ENCODE results near the gene COL25A1.

COL25A1 gene

DNA sequence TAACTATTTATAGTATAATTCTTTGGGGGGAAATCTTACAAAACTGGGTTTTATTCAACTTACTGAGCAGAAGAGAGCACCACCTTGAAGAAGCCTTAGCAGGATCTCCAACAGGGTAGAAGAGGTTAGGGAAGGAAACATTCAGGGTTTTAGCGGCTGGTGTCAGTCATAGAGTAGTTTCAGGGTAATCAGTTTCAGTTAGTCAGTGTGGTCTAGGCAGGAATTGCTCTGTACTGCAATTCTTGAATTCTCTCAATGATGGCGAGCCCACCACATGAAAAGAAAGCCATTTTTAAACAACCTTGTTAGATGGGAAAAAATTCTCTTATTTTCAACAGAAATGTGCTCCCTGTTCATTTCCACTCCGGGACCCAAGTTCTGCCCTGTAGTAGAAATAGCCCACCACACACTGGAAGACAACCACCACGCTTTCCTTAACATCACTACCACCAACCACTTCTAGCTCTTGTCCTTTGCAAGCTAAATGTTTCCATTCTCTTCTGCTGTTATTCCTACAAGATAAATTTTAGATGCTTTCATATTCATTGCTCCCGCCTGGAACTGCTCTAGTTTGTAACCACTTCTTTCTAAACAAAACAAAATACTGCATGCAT is 25.9 kb downstream of the COL25A1 start:
- in situ Hi-C loops (cut with HindIII; ENCODE audit: low pct_unique_long_range_greater_than_20kb, low sequenced_read_pairs): no loop called here
- DNase-seq (ENCODE audit: low read depth in 1 of 2, low spot score in 1 of 2): no peak
- no peak for TF ChIP-seq JUND (IDR thresholded peaks at IDR 0.05; ENCODE audit: low read depth)

- no peak for TF ChIP-seq JUND (IDR thresholded peaks at IDR 0.05; ENCODE audit: low read depth)
- DNase-seq (ENCODE audit: low read depth in 1 of 2, low spot score in 1 of 2): no peak
- in situ Hi-C loops (cut with HindIII; ENCODE audit: low pct_unique_long_range_greater_than_20kb, low sequenced_read_pairs): no loop called here
These were observed 27.3 kb downstream of the COL25A1 start for GRCh38 chr4:109275066-109275745.

- no peak for TF ChIP-seq JUND (IDR thresholded peaks at IDR 0.05; ENCODE audit: low read depth)
- in situ Hi-C loops (cut with HindIII; ENCODE audit: low pct_unique_long_range_greater_than_20kb, low sequenced_read_pairs): no loop called here
- DNase-seq (ENCODE audit: low read depth in 1 of 2, low spot score in 1 of 2): no peak
These were observed 35.6 kb downstream of the COL25A1 start for GRCh38 chr4:109266891-109267290.

GRCh38 chr4:109266236-109266635 is 36.2 kb downstream of the COL25A1 start:
- in situ Hi-C loops (cut with HindIII; ENCODE audit: low pct_unique_long_range_greater_than_20kb, low sequenced_read_pairs): no loop called here
- TF ChIP-seq JUND (IDR thresholded peaks at IDR 0.05; ENCODE audit: low read depth): no peak
- no peak for DNase-seq (ENCODE audit: low read depth in 1 of 2, low spot score in 1 of 2)

DNA sequence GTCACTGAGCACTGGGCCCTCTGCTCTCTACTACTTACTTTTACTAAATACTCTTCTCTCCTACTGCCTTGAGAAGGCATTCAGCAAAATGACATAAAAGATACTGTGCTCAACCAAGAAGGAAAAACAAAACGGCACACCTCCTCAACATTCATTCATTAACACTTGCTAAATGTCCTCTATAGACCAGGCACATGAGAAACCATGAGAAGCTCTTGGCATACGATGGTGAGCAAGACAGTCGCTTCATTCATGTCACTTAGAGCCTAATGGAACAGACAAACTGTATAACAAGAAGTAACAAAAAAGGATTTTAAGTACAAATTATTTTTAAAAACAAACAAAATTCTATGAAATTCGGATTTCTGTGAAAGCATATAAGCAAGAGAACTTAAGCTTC is 38.7 kb downstream of the COL25A1 start:
- no peak for TF ChIP-seq JUND (IDR thresholded peaks at IDR 0.05; ENCODE audit: low read depth)
- in situ Hi-C loops (cut with HindIII; ENCODE audit: low pct_unique_long_range_greater_than_20kb, low sequenced_read_pairs): no loop called here
- DNase-seq (ENCODE audit: low read depth in 1 of 2, low spot score in 1 of 2): no peak

DNA sequence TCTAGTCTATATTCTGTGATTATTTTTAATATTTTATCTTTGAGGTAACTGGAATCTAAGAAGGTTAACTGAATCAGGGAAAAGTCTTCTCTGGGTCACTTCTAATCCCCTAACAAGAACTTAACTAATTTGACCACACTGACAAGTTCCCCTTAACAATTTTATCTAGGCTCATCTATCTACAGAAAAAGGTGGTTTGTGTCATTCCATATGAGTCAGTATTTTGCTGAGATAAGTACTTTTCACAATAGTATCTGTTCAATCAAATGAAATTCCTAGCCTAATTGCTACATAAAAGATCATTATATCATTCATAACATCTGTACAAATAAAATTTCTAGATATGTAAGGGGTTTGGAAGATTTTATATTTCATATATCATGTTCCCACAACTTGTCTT is 45.6 kb downstream of the COL25A1 start:
- TF ChIP-seq JUND (IDR thresholded peaks at IDR 0.05; ENCODE audit: low read depth): no peak
- no peak for DNase-seq (ENCODE audit: low read depth in 1 of 2, low spot score in 1 of 2)
- in situ Hi-C loops (cut with HindIII; ENCODE audit: low pct_unique_long_range_greater_than_20kb, low sequenced_read_pairs): no loop called here

GRCh38 chr4:109254845-109255244 is 47.6 kb downstream of the COL25A1 start:
- TF ChIP-seq JUND (IDR thresholded peaks at IDR 0.05; ENCODE audit: low read depth): no peak
- no peak for DNase-seq (ENCODE audit: low read depth in 1 of 2, low spot score in 1 of 2)
- in situ Hi-C loops (cut with HindIII; ENCODE audit: low pct_unique_long_range_greater_than_20kb, low sequenced_read_pairs): no loop called here

GRCh38 chr4:109251396-109251795 is 51.1 kb downstream of the COL25A1 start:
- in situ Hi-C loops (cut with HindIII; ENCODE audit: low pct_unique_long_range_greater_than_20kb, low sequenced_read_pairs): no loop called here
- no peak for DNase-seq (ENCODE audit: low read depth in 1 of 2, low spot score in 1 of 2)
- no peak for TF ChIP-seq JUND (IDR thresholded peaks at IDR 0.05; ENCODE audit: low read depth)

- no peak for DNase-seq (ENCODE audit: low read depth in 1 of 2, low spot score in 1 of 2)
- no peak for TF ChIP-seq JUND (IDR thresholded peaks at IDR 0.05; ENCODE audit: low read depth)
- in situ Hi-C loops (cut with HindIII; ENCODE audit: low pct_unique_long_range_greater_than_20kb, low sequenced_read_pairs): no loop called here
These were observed 54.0 kb downstream of the COL25A1 start for GRCh38 chr4:109248322-109248900.

GRCh38 chr4:109243871-109244270 is 58.6 kb downstream of the COL25A1 start:
- TF ChIP-seq JUND (IDR thresholded peaks at IDR 0.05; ENCODE audit: low read depth): no peak
- in situ Hi-C loops (cut with HindIII; ENCODE audit: low pct_unique_long_range_greater_than_20kb, low sequenced_read_pairs): no loop called here
- no peak for DNase-seq (ENCODE audit: low read depth in 1 of 2, low spot score in 1 of 2)

DNA sequence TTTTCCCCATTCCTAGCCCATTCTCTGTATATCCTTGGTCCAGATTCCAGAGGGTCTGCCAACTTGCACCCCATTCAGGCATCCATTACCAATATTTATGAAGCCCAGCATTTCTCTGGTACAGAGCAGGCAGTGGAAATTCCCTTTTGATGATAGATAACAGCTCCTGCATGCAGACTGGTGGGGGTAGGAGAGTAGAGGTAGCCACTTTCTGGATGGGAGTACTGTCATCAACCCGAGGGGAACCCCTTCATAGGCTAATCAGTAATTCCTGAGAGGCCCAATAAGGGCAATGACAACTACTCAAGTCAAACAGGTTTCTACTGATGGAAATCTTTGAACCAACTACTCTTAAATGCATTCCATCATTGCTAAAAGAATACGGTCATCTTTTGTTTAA is 63.7 kb downstream of the COL25A1 start:
- no peak for TF ChIP-seq JUND (IDR thresholded peaks at IDR 0.05; ENCODE audit: low read depth)
- in situ Hi-C loops (cut with HindIII; ENCODE audit: low pct_unique_long_range_greater_than_20kb, low sequenced_read_pairs): no loop called here
- no peak for DNase-seq (ENCODE audit: low read depth in 1 of 2, low spot score in 1 of 2)

GRCh38 chr4:109235683-109236082 is 66.8 kb downstream of the COL25A1 start:
- no peak for TF ChIP-seq JUND (IDR thresholded peaks at IDR 0.05; ENCODE audit: low read depth)
- in situ Hi-C loops (cut with HindIII; ENCODE audit: low pct_unique_long_range_greater_than_20kb, low sequenced_read_pairs): no loop called here
- DNase-seq (ENCODE audit: low read depth in 1 of 2, low spot score in 1 of 2): no peak

GRCh38 chr4:109234596-109234995 is 67.9 kb downstream of the COL25A1 start:
- no peak for DNase-seq (ENCODE audit: low read depth in 1 of 2, low spot score in 1 of 2)
- in situ Hi-C loops (cut with HindIII; ENCODE audit: low pct_unique_long_range_greater_than_20kb, low sequenced_read_pairs): no loop called here
- TF ChIP-seq JUND (IDR thresholded peaks at IDR 0.05; ENCODE audit: low read depth): no peak

All from T47D (cell line).